Measurements from ENCODE around the gene TGFB2.

GRCh38 chr1:218412171-218412570 lies 67.0 kb downstream of the TGFB2 start:
- no peak for TF ChIP-seq POLR2AphosphoS5 (IDR thresholded peaks at IDR 0.05)
- no peak for TF ChIP-seq CTCF (IDR thresholded peaks at IDR 0.05)
- no peak for TF ChIP-seq POLR2A (IDR thresholded peaks at IDR 0.05)
- no peak for TF ChIP-seq EP300 (IDR thresholded peaks at IDR 0.05)

Data from gastroesophageal sphincter (tissue), 3 donors.